T-helper 2 cell (primary cell): Measurements from ENCODE around the gene EEFSEC.

Source experiments
- DNase-seq, 5 experiments: peaks; one replicate each; pipeline versions ENCODE4 v3.0.0 to v3.0.0-alpha.2; 2012 to 2022

Gene EEFSEC

DNA sequence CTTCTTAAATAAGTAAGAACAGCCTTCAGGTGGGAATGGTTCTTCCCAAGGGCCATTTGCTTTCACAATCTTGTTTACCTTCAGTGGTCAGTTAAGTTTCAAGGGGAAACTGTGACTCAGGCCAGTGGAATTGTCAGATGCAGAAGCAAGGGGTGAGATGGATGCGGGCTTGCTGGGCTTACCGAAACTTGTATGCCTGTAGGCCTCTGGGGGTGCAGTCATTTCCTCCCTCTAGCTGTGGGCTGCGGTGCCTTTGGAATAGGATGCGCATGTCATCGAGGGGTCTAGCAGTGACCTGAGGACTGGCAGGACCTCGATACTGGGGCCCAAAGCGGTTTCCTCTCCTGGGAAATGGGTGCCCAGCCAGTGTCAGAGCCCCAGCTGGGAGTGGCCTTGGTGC is 121.6 kb downstream of the EEFSEC start:
- DNase-seq: no peak

- DNase-seq: no peak
Observed at GRCh38 chr3:128275316-128276145, 122.2 kb downstream of the EEFSEC start.

DNA sequence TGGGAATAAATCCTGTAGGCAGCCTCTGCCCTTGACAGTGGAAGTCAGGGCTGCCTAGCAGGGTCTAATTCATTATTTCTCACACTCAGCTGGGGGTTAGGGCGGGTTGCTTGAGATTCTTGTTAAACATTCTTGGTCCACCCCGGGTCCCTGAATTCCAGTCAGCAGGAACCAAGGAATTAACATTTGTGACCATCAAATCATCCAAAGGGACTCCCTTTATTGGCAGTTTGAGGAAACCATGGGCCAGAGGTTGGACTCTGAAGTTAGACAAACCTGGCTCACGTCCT is 122.8 kb downstream of the EEFSEC start:
- no peak for DNase-seq

GRCh38 chr3:128276577-128277183 is 123.4 kb downstream of the EEFSEC start:
- no peak for DNase-seq

DNA sequence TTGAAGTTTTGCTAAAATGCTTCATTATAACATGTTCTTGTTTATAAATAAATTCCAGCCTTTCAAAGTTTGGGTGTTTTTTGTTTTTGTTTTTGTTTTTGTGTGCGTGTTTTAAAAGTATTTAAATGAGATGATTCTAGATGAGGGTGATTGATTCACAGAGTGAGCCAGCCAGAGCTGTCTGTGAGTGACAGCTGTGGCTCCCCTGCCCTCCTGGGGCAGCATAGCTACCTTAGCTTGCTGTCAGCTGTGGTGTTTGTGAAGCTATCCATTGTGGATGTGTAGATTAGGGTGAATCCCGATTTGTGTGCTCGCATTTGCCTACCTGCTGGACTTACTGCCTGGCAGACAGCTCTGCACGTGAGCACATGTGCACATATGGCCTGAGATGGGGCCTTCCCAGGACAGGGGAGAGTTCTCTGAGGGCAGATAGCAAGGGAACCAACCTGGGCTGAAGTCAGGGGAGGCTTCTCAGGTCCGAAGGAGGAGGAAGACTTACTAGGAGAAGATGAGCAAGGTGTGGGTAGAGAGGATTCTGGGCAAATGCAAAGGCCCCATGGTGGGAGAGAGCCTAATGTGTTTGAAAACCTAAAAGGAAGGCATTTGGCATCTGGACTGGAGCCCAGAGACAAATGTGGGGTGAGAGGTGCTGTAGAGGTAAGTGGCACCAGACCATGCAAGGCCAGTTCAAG is 124.2 kb downstream of the EEFSEC start:
- no peak for DNase-seq

DNA sequence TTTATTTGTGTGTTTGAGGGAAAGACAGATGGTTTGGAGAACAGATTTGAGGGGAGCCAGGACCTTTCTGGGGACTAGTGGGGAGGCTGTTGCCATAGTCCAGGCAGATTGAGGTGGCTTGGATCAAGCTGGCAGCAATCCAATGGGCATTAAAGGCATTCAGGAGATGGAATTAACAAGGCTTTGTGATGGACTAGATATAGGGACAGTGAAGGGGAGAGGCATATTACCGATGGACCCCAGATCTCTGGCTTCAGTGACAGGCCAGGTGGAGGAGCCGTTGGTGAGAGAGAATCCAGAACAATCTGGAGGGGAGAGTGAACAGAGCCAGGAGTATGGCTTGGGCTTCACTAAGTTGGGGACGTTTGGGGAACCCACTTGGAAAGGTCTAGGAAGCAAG is 124.8 kb downstream of the EEFSEC start:
- DNase-seq: no peak

DNA sequence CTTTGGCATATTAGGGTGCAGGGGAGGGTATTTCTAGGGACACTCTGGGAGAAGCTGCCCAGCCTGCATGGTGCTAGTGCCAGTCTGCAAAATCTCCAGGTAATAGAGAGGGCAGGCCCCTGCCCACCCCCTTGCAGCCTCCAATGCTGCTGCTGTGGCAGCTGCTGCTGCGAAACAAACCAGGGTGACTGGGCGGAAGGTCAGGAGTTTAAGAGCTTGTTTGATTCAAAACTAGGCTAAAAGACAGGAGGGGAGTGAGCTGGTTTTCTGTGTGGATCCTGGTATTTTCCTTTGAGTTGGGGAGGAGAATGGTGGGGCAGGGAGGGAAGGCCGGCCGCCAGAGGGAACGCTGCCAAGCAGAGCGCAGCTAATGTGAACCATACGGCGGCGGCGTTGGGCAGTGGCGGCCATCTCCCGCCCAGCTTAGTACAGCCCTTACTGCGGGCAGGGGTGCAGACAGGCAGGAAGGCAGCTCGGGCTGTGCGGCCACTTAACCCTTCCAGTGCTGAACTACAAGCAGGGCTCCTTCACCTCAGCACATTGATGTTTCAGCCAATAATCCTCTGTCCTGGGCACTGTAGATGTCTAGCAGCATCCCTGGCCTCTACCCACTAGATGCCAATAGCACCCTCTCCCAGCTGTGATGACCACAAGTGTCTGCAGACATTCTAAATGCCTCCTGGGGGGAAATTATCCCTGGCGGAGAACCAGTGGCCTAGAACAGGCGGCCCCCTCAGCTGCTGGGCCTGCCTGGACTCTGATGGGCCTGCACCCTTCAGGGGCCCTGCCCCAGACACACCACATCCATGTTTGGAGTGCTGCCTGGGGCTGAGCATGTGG is 125.7 kb downstream of the EEFSEC start:
- DNase-seq: no peak

DNA sequence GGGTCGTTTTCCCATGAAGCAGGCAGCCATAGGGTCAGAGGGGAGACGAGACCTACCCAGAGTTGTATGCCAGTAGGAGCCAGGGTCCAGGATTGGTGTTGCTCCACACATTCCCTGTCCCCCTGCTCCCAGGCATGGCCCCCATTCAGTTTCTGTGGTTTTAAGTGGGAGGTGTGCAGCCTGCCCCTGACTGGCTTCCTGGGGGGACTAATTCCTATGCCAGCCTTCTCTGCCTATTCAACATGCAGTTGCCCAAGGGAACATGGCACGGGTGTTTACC is 126.3 kb downstream of the EEFSEC start:
- DNase-seq: no peak

GRCh38 chr3:128280481-128281052 is 127.3 kb downstream of the EEFSEC start:
- no peak for DNase-seq

DNA sequence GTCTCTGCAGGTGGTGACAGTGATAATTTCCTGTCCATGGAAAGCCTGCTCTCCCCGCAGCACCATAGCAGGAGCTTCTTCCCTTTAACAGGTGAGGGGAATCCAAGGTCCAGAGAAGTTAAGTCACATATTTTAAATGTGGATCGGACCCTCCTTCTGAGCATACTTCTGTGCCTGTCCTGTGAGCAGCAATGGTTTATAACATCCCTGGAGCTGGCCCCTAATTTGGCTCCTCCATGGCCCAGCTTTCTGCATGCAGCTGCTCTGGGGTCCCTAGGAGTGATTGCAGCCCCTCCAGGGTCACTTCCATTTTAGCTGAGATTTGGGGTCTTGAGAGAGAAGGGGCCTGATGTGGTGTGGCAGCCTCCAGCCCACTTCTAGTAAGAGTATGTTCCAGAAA is 127.8 kb downstream of the EEFSEC start:
- no peak for DNase-seq

- no peak for DNase-seq
Observed at GRCh38 chr3:128281461-128282367, 128.4 kb downstream of the EEFSEC start.

- DNase-seq: no peak
Observed at GRCh38 chr3:128282380-128283196, 129.3 kb downstream of the EEFSEC start.

GRCh38 chr3:128283421-128283820 is 130.1 kb downstream of the EEFSEC start:
- DNase-seq: no peak

GRCh38 chr3:128285042-128285966 is 132.0 kb downstream of the EEFSEC start:
- no peak for DNase-seq

- DNase-seq: no peak
Observed at GRCh38 chr3:128285967-128286321, 132.7 kb downstream of the EEFSEC start.

DNA sequence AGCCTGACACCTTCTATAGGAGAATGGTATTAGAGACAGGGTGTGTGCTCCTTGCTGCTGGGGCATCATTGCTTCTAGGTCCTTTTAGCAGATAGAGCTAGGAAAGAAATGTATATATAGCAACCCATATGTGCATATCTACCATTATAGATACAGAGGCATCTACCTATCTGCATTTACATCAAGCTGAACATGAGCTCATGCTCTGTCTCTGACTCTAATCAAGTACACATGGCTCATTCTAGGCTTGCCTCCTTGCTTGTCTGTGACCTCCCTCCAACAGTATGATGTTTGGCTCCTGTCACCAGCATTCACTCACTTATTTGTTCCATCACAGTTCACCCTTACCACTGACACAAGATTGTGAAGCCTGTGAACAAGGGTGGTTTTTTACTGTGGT is 133.4 kb downstream of the EEFSEC start:
- no peak for DNase-seq

DNA sequence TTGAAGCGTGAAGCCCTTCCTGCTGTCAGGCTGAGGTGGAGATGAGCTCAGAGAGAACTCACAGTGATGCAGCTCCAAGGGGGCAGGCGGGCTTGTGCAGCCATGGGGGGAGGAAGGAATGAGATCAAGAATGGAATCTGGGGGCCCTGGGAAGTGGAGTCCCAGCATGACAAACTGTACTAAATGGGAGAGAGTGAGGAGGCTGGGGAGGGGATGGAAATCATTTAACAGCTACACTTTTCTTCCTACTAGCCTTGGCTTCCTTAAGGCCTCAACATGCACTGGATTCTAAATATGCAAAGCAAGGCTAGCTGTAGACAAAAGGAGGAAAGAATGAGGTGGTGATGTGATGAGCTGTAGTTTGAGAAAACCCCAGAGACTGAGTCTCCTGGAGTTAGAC is 133.9 kb downstream of the EEFSEC start:
- no peak for DNase-seq

DNA sequence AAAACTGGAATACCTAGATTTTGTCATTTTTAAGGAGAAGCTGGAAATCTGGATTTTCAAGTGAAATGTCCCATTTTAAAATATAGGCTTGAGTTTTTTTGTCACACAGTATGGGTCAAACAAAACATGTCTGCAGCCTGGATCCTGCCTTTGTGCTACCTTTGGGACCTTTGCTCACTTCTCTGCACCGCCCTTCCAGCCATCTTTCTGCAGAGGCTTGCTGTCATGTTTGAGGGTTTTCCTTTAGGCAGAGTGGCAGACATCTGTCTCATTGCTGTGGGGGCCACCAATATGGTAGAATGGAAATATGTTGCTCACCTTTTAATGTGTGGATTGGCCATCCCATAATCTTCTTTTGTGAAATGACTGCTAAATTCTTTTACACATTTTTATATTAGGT is 136.3 kb downstream of the EEFSEC start:
- DNase-seq: no peak

DNA sequence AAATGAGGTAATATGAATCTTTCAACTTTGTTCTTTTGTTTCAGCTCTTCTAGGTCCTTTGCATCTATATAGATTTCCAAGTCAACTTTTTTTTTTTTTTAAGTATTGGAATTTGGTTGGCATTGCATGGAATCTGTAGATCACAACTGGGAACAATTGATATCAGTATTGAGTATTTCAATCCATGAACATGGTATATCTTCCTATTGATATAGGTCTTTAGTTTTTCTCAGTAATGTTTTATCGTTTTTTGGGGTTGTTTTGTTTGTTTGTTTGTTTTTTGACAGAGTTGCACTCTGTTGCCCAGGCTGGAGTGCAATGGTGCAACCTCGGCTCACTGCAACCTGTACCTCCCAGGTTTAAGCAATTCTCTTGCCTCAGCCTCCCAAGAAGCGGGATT is 137.2 kb downstream of the EEFSEC start:
- no peak for DNase-seq

GRCh38 chr3:128293930-128294329 is 140.6 kb downstream of the EEFSEC start:
- DNase-seq: no peak
